Neural cell (in vitro differentiated cells): Measurements from ENCODE around the gene NR2F1-AS1.

ENCODE experiments used
- CTCF ChIP-seq: fragments of 450-650 bp; IDR thresholded peaks from 2 replicates; pipeline ENCODE4 v1.5.1; 2014; ENCODE audit warnings: antibody characterized with exemption, mild to moderate bottlenecking, moderate library complexity; ENCODE audit not compliant: poor library complexity, severe bottlenecking
- EP300 ChIP-seq: fragments of 450-650 bp; conservative IDR thresholded peaks from 2 replicates; pipeline ENCODE4 v1.6.1; 2014; ENCODE audit warnings: antibody characterized with exemption, mild to moderate bottlenecking, moderate library complexity; ENCODE audit not compliant: poor library complexity, severe bottlenecking
- EZH2 ChIP-seq: fragments of 200-600, 300-800 bp; shearing (Covaris generic), sonication (generic); IDR thresholded peaks from 2 replicates; pipeline ENCODE4 v1.6.1; 2014; ENCODE audit warnings: antibody characterized with exemption, low read length, borderline replicate concordance, mild to moderate bottlenecking; ENCODE audit not compliant: insufficient read depth, poor library complexity, severe bottlenecking
- POLR2AphosphoS5 ChIP-seq: IDR thresholded peaks from 2 replicates; pipeline ENCODE4 v1.6.1; 2012
- RAD21 ChIP-seq: fragments of 450-650 bp; conservative IDR thresholded peaks from 2 replicates; pipeline ENCODE4 v1.6.1; 2014; ENCODE audit warnings: antibody characterized with exemption, mild to moderate bottlenecking, moderate library complexity
- SMC3 ChIP-seq: fragments of 450-650 bp; conservative IDR thresholded peaks from 2 replicates; pipeline ENCODE4 v1.6.1; 2014; ENCODE audit warnings: antibody characterized with exemption, mild to moderate bottlenecking, moderate library complexity; ENCODE audit not compliant: poor library complexity
- TAF1 ChIP-seq: IDR thresholded peaks from 2 replicates; pipeline ENCODE4 v1.6.1; 2012; ENCODE audit warnings: low read depth

GRCh38 chr5:93503598-93504067 is 77.4 kb downstream of the NR2F1-AS1 start:
- TF ChIP-seq CTCF (no peak), TAF1 (no peak), RAD21 (no peak), SMC3 (no peak), POLR2AphosphoS5 (no peak), EZH2 (no peak), EP300 (no peak)
